Loucy (cell line): ENCODE measurements around the gene PTK6.

Experiments used
- H2AFZ ChIP-seq: fragments of 200-600 bp; sonication (generic); 2 replicates; pipeline ENCODE4 v1.6.0; 2016; ENCODE audit warnings: antibody characterized with exemption, mild to moderate bottlenecking, low read length, moderate library complexity
- H3F3A ChIP-seq: fragments of 200-600 bp; 2 replicates; pipeline ENCODE4 v1.6.0; 2016; ENCODE audit warnings: antibody characterized with exemption, low read depth, mild to moderate bottlenecking
- H3K27me3 ChIP-seq: fragments of 200-600 bp; sonication (generic); 2 replicates; pipeline ENCODE4 v1.6.1; 2014; ENCODE audit warnings: low read length, mild to moderate bottlenecking; ENCODE audit not compliant: insufficient read depth, poor library complexity, severe bottlenecking
- H3K36me3 ChIP-seq: fragments of 200-600 bp; sonication (generic); 2 replicates; pipeline ENCODE4 v1.6.1; 2016; ENCODE audit warnings: low read length; ENCODE audit not compliant: insufficient read depth
- H3K4me1 ChIP-seq: fragments of 200-600 bp; sonication (generic); 2 replicates; pipeline ENCODE4 v1.5.1; 2014; ENCODE audit warnings: low read length, mild to moderate bottlenecking; ENCODE audit not compliant: insufficient read depth, poor library complexity, severe bottlenecking
- H3K4me2 ChIP-seq: fragments of 200-600 bp; sonication (generic); 2 replicates; pipeline ENCODE4 v1.6.0; 2014; ENCODE audit warnings: antibody characterized with exemption, low read length, low read depth, mild to moderate bottlenecking; ENCODE audit not compliant: poor library complexity, severe bottlenecking
- H3K4me3 ChIP-seq: fragments of 200-600 bp; sonication (generic); 2 replicates; pipeline ENCODE4 v1.5.1; 2014; ENCODE audit warnings: low read length, mild to moderate bottlenecking, mixed read lengths; ENCODE audit not compliant: poor library complexity, severe bottlenecking
- H3K79me2 ChIP-seq: fragments of 200-600 bp; sonication (generic); 2 replicates; pipeline ENCODE4 v1.6.1; 2014; ENCODE audit warnings: low read length; ENCODE audit not compliant: insufficient read depth
- H3K9ac ChIP-seq: fragments of 200-600 bp; sonication (generic); 2 replicates; pipeline ENCODE4 v1.6.0; 2014; ENCODE audit warnings: mild to moderate bottlenecking, low read depth, low read length, moderate library complexity; ENCODE audit not compliant: poor library complexity, severe bottlenecking
- H3K9me2 ChIP-seq: fragments of 200-600 bp; sonication (generic); replicated peaks from 2 replicates; pipeline ENCODE4 v1.6.1; 2016; ENCODE audit warnings: low read depth, low read length, mixed read lengths
- H3K9me3 ChIP-seq: fragments of 200-600 bp; sonication (generic); 2 replicates; pipeline ENCODE4 v1.6.1; 2014; ENCODE audit warnings: mild to moderate bottlenecking, antibody characterized with exemption, low read length, low read depth; ENCODE audit not compliant: insufficient read depth
- H4K20me1 ChIP-seq: fragments of 200-600 bp; sonication (generic); 2 replicates; pipeline ENCODE4 v1.6.0; 2014; ENCODE audit warnings: antibody characterized with exemption, low read length, mild to moderate bottlenecking; ENCODE audit not compliant: insufficient read depth, poor library complexity, severe bottlenecking
- EZH2phosphoT487 ChIP-seq: fragments of 200-600 bp; IDR thresholded peaks from 2 replicates; pipeline ENCODE4 v1.6.1; 2018; ENCODE audit warnings: antibody characterized with exemption, mild to moderate bottlenecking, moderate library complexity, borderline replicate concordance
- TF ChIP-seq, protein P1 (sequence below): fragments of 200-600 bp; sonication (generic); conservative IDR thresholded peaks from 2 replicates; pipeline ENCODE4 v1.5.1; 2014; ENCODE audit warnings: mild to moderate bottlenecking, antibody characterized with exemption, low read length

Gene PTK6

DNA sequence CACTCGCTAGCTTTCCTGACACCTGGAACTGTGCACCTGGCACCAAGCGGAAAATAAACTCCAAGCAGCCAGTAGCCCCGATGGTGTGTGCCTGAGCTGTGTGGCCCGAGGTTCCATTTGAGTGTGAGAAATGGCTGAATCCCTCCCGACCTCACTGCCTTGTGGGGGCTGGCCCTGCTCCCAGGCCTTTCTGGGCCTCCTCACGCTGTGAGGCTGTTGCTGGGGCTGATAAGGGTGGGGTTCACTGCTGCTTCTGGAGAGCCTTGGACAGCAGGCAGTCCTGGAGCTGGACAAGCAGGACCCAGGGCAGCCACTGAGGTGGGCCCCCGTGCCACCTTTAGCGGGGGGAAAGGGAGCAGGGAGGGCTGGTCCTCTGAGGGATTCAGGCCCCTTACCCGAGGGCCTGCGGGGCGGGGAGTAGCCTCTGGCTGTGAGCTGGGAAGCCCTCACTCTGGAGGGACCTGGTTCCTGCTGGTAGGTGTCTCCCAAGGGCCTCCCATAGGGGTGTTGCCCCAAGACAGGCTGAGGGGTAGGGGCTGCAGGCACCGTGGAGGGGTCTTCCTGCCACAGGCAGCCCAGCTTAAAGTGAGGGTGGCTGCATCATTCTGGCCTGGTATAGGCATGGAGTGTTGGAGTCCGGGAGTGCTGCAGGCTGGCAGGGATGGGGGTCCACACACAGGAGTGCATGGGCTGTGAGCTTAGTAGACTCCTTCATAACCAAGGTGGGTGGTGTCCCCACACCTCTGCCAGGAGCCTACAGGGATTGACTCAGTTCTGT, 14.9 kb downstream of the PTK6 start:
- H3K79me2 ChIP-seq = peaks cover 26% of the 10 kb centered on the region
- H3K9me2 ChIP-seq = no peaks in the 10 kb centered on the region
- H3K9ac ChIP-seq = peak overlapping the region; percentile 54
- no peaks in the 10 kb centered on the region for H3K27me3 ChIP-seq
- no peaks in the 10 kb centered on the region; the same call in 1 of the 2 replicates for H3K36me3 ChIP-seq
- no peak for TF ChIP-seq EZH2phosphoT487
- TF ChIP-seq, protein P1, sequence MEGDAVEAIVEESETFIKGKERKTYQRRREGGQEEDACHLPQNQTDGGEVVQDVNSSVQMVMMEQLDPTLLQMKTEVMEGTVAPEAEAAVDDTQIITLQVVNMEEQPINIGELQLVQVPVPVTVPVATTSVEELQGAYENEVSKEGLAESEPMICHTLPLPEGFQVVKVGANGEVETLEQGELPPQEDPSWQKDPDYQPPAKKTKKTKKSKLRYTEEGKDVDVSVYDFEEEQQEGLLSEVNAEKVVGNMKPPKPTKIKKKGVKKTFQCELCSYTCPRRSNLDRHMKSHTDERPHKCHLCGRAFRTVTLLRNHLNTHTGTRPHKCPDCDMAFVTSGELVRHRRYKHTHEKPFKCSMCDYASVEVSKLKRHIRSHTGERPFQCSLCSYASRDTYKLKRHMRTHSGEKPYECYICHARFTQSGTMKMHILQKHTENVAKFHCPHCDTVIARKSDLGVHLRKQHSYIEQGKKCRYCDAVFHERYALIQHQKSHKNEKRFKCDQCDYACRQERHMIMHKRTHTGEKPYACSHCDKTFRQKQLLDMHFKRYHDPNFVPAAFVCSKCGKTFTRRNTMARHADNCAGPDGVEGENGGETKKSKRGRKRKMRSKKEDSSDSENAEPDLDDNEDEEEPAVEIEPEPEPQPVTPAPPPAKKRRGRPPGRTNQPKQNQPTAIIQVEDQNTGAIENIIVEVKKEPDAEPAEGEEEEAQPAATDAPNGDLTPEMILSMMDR = no peak
- H3K4me3 ChIP-seq = peak overlapping the region; percentile 89
- peaks cover 27% of the 10 kb centered on the region for H3K4me1 ChIP-seq
- H3F3A ChIP-seq = 0 out of 2 replicates have a peak, but pooled peaks cover 3% of the 10 kb centered on the region
- H2AFZ ChIP-seq = no peak overlapping the region
- H3K4me2 ChIP-seq = peak overlapping the region; percentile 97
- peaks cover 27% of the 10 kb centered on the region for H4K20me1 ChIP-seq
- no peaks in the 10 kb centered on the region for H3K9me3 ChIP-seq

DNA sequence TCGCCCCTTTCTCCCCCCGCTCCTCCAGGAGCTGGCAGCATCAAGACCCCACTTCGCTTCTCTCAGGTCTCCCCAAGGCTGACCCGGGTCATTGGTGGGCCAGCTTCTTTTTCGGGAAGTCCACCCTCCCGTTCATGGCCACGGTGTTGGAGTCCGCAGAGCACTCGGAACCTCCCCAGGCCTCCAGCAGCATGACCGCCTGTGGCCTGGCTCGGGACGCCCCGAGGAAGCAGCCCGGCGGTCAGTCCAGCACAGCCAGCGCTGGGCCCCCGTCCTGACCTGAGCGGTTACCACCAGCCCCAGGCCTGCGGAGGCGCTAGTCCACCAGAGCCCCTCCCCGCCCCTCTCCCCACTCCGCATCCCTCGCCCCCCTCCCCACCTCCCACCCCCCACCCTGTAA, 15.6 kb downstream of the PTK6 start:
- Histone ChIP-seq H2AFZ (no peak overlapping the region), H3K9me3 (no peaks in the 10 kb centered on the region), H3F3A (0 out of 2 replicates have a peak, but pooled peaks cover 3% of the 10 kb centered on the region), H3K36me3 (no peaks in the 10 kb centered on the region; the same call in 1 of the 2 replicates), H3K9me2 (no peaks in the 10 kb centered on the region), H3K9ac (peak overlapping the region; percentile 87), H3K4me2 (peak overlapping the region; percentile 97), H4K20me1 (peaks cover 27% of the 10 kb centered on the region), H3K4me1 (peaks cover 27% of the 10 kb centered on the region), H3K27me3 (no peaks in the 10 kb centered on the region), H3K79me2 (peaks cover 26% of the 10 kb centered on the region), H3K4me3 (peak overlapping the region; percentile 89)
- TF ChIP-seq, protein P1 = no peak
- no peak for TF ChIP-seq EZH2phosphoT487

DNA sequence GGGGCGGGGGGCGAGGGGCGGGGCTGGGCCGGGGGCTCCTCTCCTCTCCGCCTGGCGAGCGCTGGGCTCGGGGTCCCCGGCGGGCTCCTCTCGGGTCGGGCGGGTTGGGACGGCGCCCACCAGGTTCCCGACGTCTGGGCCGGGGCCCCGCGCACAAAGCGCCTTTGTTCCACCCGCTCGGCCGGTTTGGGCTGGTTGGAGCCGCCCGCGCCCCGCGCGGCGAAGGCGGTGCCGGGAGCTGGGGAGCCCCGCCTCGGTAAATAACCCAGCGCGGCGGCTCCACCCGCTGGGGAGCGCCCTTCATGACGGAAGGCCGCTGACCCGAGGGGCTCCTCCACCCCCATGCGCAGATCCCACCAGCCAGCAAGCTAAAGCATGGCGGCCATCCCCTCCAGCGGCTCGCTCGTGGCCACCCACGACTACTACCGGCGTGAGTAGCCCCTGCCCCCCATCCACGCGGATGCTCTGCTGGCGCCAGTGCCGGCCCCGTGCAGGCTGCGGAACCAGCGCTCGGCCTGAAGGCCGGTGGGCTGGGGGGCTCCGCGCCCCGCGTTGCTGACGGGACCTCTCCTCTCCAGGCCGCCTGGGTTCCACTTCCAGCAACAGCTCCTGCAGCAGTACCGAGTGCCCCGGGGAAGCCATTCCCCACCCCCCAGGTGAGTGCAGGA, 16.1 kb downstream of the PTK6 start:
- peaks cover 27% of the 10 kb centered on the region for H4K20me1 ChIP-seq
- no peak overlapping the region for H2AFZ ChIP-seq
- H3K4me3 ChIP-seq = peak overlapping the region; percentile 89
- TF ChIP-seq, protein P1 = no peak; the same call in 1 of the 2 replicates
- no peak for TF ChIP-seq EZH2phosphoT487
- H3K36me3 ChIP-seq = no peaks in the 10 kb centered on the region; the same call in 1 of the 2 replicates
- H3K9me2 ChIP-seq = no peaks in the 10 kb centered on the region
- H3K9ac ChIP-seq = peak overlapping the region; percentile 87
- no peaks in the 10 kb centered on the region for H3K9me3 ChIP-seq
- peak overlapping the region; percentile 97 for H3K4me2 ChIP-seq
- H3F3A ChIP-seq = 0 out of 2 replicates have a peak, but pooled peaks cover 3% of the 10 kb centered on the region
- H3K79me2 ChIP-seq = peaks cover 26% of the 10 kb centered on the region
- peaks cover 27% of the 10 kb centered on the region for H3K4me1 ChIP-seq
- no peaks in the 10 kb centered on the region for H3K27me3 ChIP-seq
